ENCODE measurements around the gene CLDND2.

- no peak for TF ChIP-seq POLR2AphosphoS5 (IDR thresholded peaks at IDR 0.05; ENCODE audit: low read depth, low read length)
- no peak for TF ChIP-seq POLR2A (IDR thresholded peaks at IDR 0.05; ENCODE audit: low read depth, low read length)
- no peak for TF ChIP-seq SPI1 (IDR thresholded peaks at IDR 0.05; ENCODE audit: low read depth, low read length)
- TF ChIP-seq TAF1 (IDR thresholded peaks at IDR 0.05; ENCODE audit: low read depth, low read length) = no peak
- no peak for TF ChIP-seq PAX5 (IDR thresholded peaks at IDR 0.05; ENCODE audit: insufficient read depth, low read length, severe bottlenecking)
- no peak for TF ChIP-seq POU2F2 (IDR thresholded peaks at IDR 0.05; ENCODE audit: low read depth, low read length)
These were observed 19.2 kb upstream of the CLDND2 start, which contains the start of gene LIM2 for GRCh38 chr19:51387924-51388389.
